Body of pancreas (tissue), 4 donors: ENCODE measurements around the gene PRKAA2.

Experiments
- POLR2A ChIP-seq, 3 donors: fragments of 450-650 bp; IDR thresholded peaks; one replicate each; pipeline ENCODE4 v1.6.1; 2016; ENCODE audit warnings: antibody characterized with exemption in 3 of 3, mild to moderate bottlenecking in 2 of 3
- TF ChIP-seq, protein P1 (sequence below), 7 experiments: fragments of 450-650 bp in 4 of 7; fragments of 200-600 bp in 3 of 7; sonication (generic) in 3 of 7; IDR thresholded peaks; one replicate each; pipeline ENCODE4 v1.5.1; 2016 to 2019; ENCODE audit warnings: antibody characterized with exemption in 7 of 7

DNA sequence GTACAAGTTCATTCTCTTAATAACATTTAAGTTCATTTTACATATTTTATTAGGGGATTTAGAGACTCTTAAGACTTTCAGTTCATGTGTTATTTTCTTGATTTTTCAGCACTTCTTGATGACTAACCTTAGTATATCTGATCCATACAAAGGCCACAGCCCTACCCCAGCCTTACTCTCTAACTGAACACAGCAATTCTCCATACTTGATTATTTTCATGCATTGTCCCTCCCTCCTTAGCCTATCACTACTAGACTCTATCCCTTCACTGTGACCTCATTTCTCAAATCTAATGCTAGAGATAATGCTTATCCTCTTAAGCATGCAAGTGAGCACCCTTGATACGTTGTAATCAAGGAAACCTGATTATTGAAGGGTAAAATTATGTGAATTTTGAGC lies 15.2 kb downstream of the PRKAA2 start:
- TF ChIP-seq, protein P1, sequence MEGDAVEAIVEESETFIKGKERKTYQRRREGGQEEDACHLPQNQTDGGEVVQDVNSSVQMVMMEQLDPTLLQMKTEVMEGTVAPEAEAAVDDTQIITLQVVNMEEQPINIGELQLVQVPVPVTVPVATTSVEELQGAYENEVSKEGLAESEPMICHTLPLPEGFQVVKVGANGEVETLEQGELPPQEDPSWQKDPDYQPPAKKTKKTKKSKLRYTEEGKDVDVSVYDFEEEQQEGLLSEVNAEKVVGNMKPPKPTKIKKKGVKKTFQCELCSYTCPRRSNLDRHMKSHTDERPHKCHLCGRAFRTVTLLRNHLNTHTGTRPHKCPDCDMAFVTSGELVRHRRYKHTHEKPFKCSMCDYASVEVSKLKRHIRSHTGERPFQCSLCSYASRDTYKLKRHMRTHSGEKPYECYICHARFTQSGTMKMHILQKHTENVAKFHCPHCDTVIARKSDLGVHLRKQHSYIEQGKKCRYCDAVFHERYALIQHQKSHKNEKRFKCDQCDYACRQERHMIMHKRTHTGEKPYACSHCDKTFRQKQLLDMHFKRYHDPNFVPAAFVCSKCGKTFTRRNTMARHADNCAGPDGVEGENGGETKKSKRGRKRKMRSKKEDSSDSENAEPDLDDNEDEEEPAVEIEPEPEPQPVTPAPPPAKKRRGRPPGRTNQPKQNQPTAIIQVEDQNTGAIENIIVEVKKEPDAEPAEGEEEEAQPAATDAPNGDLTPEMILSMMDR (IDR thresholded peaks at IDR 0.05) = no peak
- TF ChIP-seq POLR2A (IDR thresholded peaks at IDR 0.05) = no peak
